IMR-90 (cell line): ENCODE results near the gene PBLD. TPM values are rescaled to one million over a fixed set of nuclear protein-coding genes. Genes with fewer than 3 reads are reported as not detected.

Source experiments
- ATAC-seq: fragments of 200-7000 bp; cut with Tn5 transposase; 2 replicates; pipeline ENCODE4 v1.9.1; 2020; ENCODE audit warnings: low read depth, mild to moderate bottlenecking, moderate library complexity
- BruUV-seq: library from RNA; stranded (reverse); fragments of 400-500 nt; replicated peaks from 2 replicates; lab custom pipeline; 2021; lab: Mats Ljungman, UMichigan
- CTCF ChIA-PET: fragments of 300-600 bp; formaldehyde crosslinking; extraction: SDS; loops from one replicate; lab custom pipeline; 2021; ENCODE audit warnings: antibody characterized with exemption; lab: Yijun Ruan, JAX
- POLR2A ChIA-PET: fragments of 300-600 bp; sonication (Branson Sonifier 250); formaldehyde crosslinking; loops from one replicate; lab custom pipeline; 2022; ENCODE audit warnings: antibody characterized with exemption; ENCODE audit not compliant: unreplicated experiment; lab: Charles Lee
- DNase-seq: peaks from one replicate; pipeline ENCODE4 v3.0.0; 2013
- H2AFZ ChIP-seq: replicated peaks from 2 replicates; pipeline ENCODE3; 2013; ENCODE audit warnings: low read length, mild to moderate bottlenecking; ENCODE audit not compliant: poor library complexity
- H2AK5ac ChIP-seq: 2 replicates; pipeline ENCODE4 v1.6.1; 2013; ENCODE audit warnings: low read depth, low read length, inconsistent platforms
- H2AK9ac ChIP-seq: replicated peaks from 2 replicates; pipeline ENCODE3; 2013; ENCODE audit warnings: mild to moderate bottlenecking, low read depth, low read length, moderate library complexity; ENCODE audit not compliant: poor library complexity
- H2BK120ac ChIP-seq: 2 replicates; pipeline ENCODE4 v1.6.1; 2013; ENCODE audit warnings: low read depth, low read length, inconsistent platforms
- H2BK15ac ChIP-seq: 3 replicates; pipeline ENCODE4 v1.6.1; 2013; ENCODE audit warnings: low read depth, low read length, inconsistent platforms
- H2BK20ac ChIP-seq: 2 replicates; pipeline ENCODE4 v1.6.1; 2013; ENCODE audit warnings: low read depth, mild to moderate bottlenecking, inconsistent platforms, low read length, moderate library complexity
- H2BK5ac ChIP-seq: 2 replicates; pipeline ENCODE4 v1.6.1; 2013; ENCODE audit warnings: mild to moderate bottlenecking, low read depth, low read length, inconsistent platforms; ENCODE audit not compliant: poor library complexity, severe bottlenecking
- H3K14ac ChIP-seq: replicated peaks from 2 replicates; pipeline ENCODE4 v1.6.1; 2013; ENCODE audit warnings: low read depth, low read length, inconsistent platforms
- H3K18ac ChIP-seq: 2 replicates; pipeline ENCODE4 v1.6.1; 2013; ENCODE audit warnings: low read depth, low read length, control low read depth
- H3K23ac ChIP-seq: 2 replicates; pipeline ENCODE4 v1.6.1; 2013; ENCODE audit warnings: low read depth, low read length, inconsistent platforms
- H3K27ac ChIP-seq: 2 replicates; pipeline ENCODE4 v1.5.1; 2013; ENCODE audit warnings: mild to moderate bottlenecking, control low read depth, low read length; ENCODE audit not compliant: insufficient read depth
- H3K27me3 ChIP-seq: 2 replicates; pipeline ENCODE4 v1.6.1; 2013; ENCODE audit warnings: low read length; ENCODE audit not compliant: control insufficient read depth, insufficient read depth
- H3K36me3 ChIP-seq: 2 replicates; pipeline ENCODE4 v1.6.1; 2013; ENCODE audit warnings: low read length, mixed read lengths; ENCODE audit not compliant: control insufficient read depth, insufficient read depth
- H3K4ac ChIP-seq: 2 replicates; pipeline ENCODE4 v1.6.1; 2013; ENCODE audit warnings: low read depth, low read length, inconsistent platforms
- H3K4me1 ChIP-seq: 2 replicates; pipeline ENCODE4 v1.6.1; 2013; ENCODE audit warnings: low read length, mixed read lengths; ENCODE audit not compliant: control insufficient read depth, insufficient read depth
- H3K4me2 ChIP-seq: 2 replicates; pipeline ENCODE4 v1.6.1; 2013; ENCODE audit warnings: low read depth, mild to moderate bottlenecking, control low read depth, low read length, moderate library complexity
- H3K4me3 ChIP-seq: 2 replicates; pipeline ENCODE4 v1.5.1; 2013; ENCODE audit warnings: low read depth, mild to moderate bottlenecking, control low read depth, low read length, moderate library complexity; ENCODE audit not compliant: insufficient read depth
- H3K56ac ChIP-seq: 2 replicates; pipeline ENCODE4 v1.6.1; 2013; ENCODE audit warnings: low read length, inconsistent platforms; ENCODE audit not compliant: insufficient read depth; ENCODE audit errors: extremely low read depth
- H3K79me1 ChIP-seq, 2 experiments: 2 replicates each; pipeline ENCODE4 v1.6.1; 2013; ENCODE audit warnings: low read length in 2 of 2, inconsistent platforms in 1 of 2, low read depth in 1 of 2
- H3K9ac ChIP-seq: 2 replicates; pipeline ENCODE4 v1.6.1; 2013; ENCODE audit warnings: low read depth, low read length, control low read depth
- H3K9me1 ChIP-seq: 2 replicates; pipeline ENCODE4 v1.6.1; 2013; ENCODE audit warnings: low read length, inconsistent platforms; ENCODE audit not compliant: insufficient read depth
- H3K9me3 ChIP-seq: 2 replicates; pipeline ENCODE4 v1.6.1; 2013; ENCODE audit warnings: low read length; ENCODE audit not compliant: control insufficient read depth, insufficient read depth
- H4K20me1 ChIP-seq: 2 replicates; pipeline ENCODE4 v1.6.1; 2013; ENCODE audit warnings: low read length, inconsistent platforms; ENCODE audit not compliant: insufficient read depth
- H4K5ac ChIP-seq: 2 replicates; pipeline ENCODE4 v1.6.1; 2013; ENCODE audit warnings: mild to moderate bottlenecking, low read depth, low read length, control low read depth
- H4K8ac ChIP-seq, 2 experiments: 2 replicates each; pipeline ENCODE4 v1.6.1; 2013; ENCODE audit warnings: low read depth in 2 of 2, low read length in 2 of 2, control low read depth in 1 of 2, inconsistent platforms in 1 of 2
- H4K91ac ChIP-seq: 2 replicates; pipeline ENCODE4 v1.6.1; 2013; ENCODE audit warnings: low read depth, low read length, inconsistent platforms; ENCODE audit not compliant: insufficient read depth
- NFE2L2 ChIP-seq: fragments of 150-350 bp; IDR thresholded peaks from 2 replicates; pipeline ENCODE4 v1.6.1; 2016; ENCODE audit warnings: low read depth, mild to moderate bottlenecking, low read length
- RAD21 ChIP-seq: IDR thresholded peaks from 2 replicates; pipeline ENCODE4 v1.6.1; 2012; ENCODE audit warnings: low read length, improper control_type of control experiment
- SMC3 ChIP-seq: fragments of 150-350 bp; IDR thresholded peaks from 2 replicates; pipeline ENCODE4 v1.6.1; 2016; ENCODE audit warnings: low read depth, mild to moderate bottlenecking, antibody characterized with exemption, low read length, moderate library complexity
- USF2 ChIP-seq: fragments of 150-350 bp; IDR thresholded peaks from 2 replicates; pipeline ENCODE4 v1.6.1; 2017; ENCODE audit warnings: mild to moderate bottlenecking, antibody characterized with exemption, low read length, low read depth
- WGBS, 2 experiments: methylation state at CpG; one replicate each; pipeline versions ENCODE4 v1.1.5 to v1.1.7; 2013; ENCODE audit warnings: missing lambda C conversion rate in 2 of 2; ENCODE audit not compliant: insufficient read length in 1 of 2; ENCODE audit errors: extremely low coverage in 2 of 2; 5-methylcytosine and 5-hydroxymethylcytosine counted together
- dilution Hi-C: fragments of 300-500 bp; cut with HindIII; formaldehyde crosslinking; loops from one replicate; pipeline ENCODE4 v1.14.3; 2018; ENCODE audit warnings: low sequenced_read_pairs; ENCODE audit not compliant: unreplicated experiment
- in situ Hi-C: fragments of 300-500 bp; cut with MboI; formaldehyde crosslinking; loops from 3 replicates; pipeline ENCODE4 v1.14.3; 2019; ENCODE audit warnings: low sequenced_read_pairs, inconsistent platforms, mixed read lengths
- intact Hi-C: fragments of 100-400 bp; cut with micrococcal nuclease; formaldehyde crosslinking; loops from 2 replicates; pipeline ENCODE4 v1.10.0; 2022
- polyA plus RNA-seq, 3 experiments: library from polyadenylated mRNA; depleted of rRNA; stranded (reverse); fragments of >200 nt; gene quantifications; 2 replicates each; pipeline ENCODE4 v1.2.3, GENCODE V29; 2012; ENCODE audit warnings: low replicate concordance in 1 of 3
- total RNA-seq: library from RNA; depleted of rRNA; stranded (reverse); fragments of >200 nt; gene quantifications from 2 replicates; pipeline ENCODE4 v1.2.3, GENCODE V29; 2012
- TF ChIP-seq, protein P1 (sequence below): conservative IDR thresholded peaks from 2 replicates; pipeline ENCODE4 v1.5.1; 2012; ENCODE audit warnings: mild to moderate bottlenecking, low read depth, low read length, improper control_type of control experiment

PBLD gene
- total and polyA plus RNA-seq, 2 of the 4 experiments (the other 2 are of a cell fraction) = 3.3 to 5.7 TPM

DNA sequence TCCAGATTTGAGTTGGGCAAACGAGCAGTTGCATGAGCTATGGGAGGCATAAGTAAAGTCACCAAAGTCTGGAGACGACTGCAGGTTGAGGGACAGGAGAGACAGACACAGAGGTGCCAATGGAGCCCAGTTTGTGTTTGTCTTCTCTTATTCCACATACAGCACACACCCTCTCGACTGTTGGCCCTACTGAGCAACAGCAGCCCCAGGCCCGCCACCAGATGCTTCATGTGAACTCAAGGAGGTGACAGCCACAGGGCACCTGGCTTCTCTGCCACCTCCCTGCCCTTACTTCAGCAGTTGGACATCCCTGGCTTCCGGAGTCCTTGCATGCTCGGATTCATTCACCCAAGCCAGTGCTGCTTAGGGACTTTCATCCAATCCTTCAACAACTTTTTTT, 94.4 kb downstream of the PBLD start:
- no peak overlapping the region for H3K4me2 ChIP-seq
- ChIA-PET CTCF (no interaction called here), POLR2A (no interaction called here)
- no peak overlapping the region for H3K4me3 ChIP-seq
- no peak overlapping the region for H2BK5ac ChIP-seq
- no peak overlapping the region for H4K8ac ChIP-seq
- H2AK5ac ChIP-seq = no peak overlapping the region
- no peak overlapping the region for H4K5ac ChIP-seq
- no peaks in the 10 kb centered on the region for H3K79me1 ChIP-seq
- H2BK120ac ChIP-seq = no peak overlapping the region
- dilution Hi-C loops = no loop called here
- TF ChIP-seq RAD21 = no peak
- no peak for TF ChIP-seq USF2
- TF ChIP-seq NFE2L2 = no peak
- TF ChIP-seq SMC3 = no peak
- TF ChIP-seq, protein P1, sequence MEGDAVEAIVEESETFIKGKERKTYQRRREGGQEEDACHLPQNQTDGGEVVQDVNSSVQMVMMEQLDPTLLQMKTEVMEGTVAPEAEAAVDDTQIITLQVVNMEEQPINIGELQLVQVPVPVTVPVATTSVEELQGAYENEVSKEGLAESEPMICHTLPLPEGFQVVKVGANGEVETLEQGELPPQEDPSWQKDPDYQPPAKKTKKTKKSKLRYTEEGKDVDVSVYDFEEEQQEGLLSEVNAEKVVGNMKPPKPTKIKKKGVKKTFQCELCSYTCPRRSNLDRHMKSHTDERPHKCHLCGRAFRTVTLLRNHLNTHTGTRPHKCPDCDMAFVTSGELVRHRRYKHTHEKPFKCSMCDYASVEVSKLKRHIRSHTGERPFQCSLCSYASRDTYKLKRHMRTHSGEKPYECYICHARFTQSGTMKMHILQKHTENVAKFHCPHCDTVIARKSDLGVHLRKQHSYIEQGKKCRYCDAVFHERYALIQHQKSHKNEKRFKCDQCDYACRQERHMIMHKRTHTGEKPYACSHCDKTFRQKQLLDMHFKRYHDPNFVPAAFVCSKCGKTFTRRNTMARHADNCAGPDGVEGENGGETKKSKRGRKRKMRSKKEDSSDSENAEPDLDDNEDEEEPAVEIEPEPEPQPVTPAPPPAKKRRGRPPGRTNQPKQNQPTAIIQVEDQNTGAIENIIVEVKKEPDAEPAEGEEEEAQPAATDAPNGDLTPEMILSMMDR = no peak
- H3K9ac ChIP-seq = no peak overlapping the region
- no peaks in the 10 kb centered on the region for H4K20me1 ChIP-seq
- no peak overlapping the region for H4K91ac ChIP-seq
- H3K9me1 ChIP-seq = no peaks in the 10 kb centered on the region
- intact Hi-C loops = no loop called here
- H3K56ac ChIP-seq = no peak overlapping the region
- no peak overlapping the region for H2BK15ac ChIP-seq
- no peaks in the 10 kb centered on the region for H3K9me3 ChIP-seq
- H3K18ac ChIP-seq = no peak overlapping the region
- H2BK20ac ChIP-seq = no peak overlapping the region
- no peaks in the 10 kb centered on the region for H3K36me3 ChIP-seq
- peaks cover 37% of the 10 kb centered on the region for H3K27me3 ChIP-seq
- in situ Hi-C loops = no loop called here
- 87% methylated on average over 3 of the region's 6 CpGs; no CpG with 5 or more reads in 1 of the 2 experiments for WGBS, 2 experiments
- H3K14ac ChIP-seq = no peak overlapping the region
- H3K4ac ChIP-seq = no peak overlapping the region
- no peak overlapping the region for H2AK9ac ChIP-seq
- no peak overlapping the region for H2AFZ ChIP-seq
- no peak overlapping the region for H3K27ac ChIP-seq
- no peak for ATAC-seq
- H3K4me1 ChIP-seq = peaks cover 5% of the 10 kb centered on the region; the same call in 1 of the 2 replicates
- BruUV-seq = no TSS peak
- no peak for DNase-seq
- no peak overlapping the region for H3K23ac ChIP-seq
